ENCODE results near the gene DCLRE1C. TPM values are rescaled to one million over a fixed set of nuclear protein-coding genes. Genes with fewer than 3 reads are reported as not detected.
A peak's percentile ranks its signal among the peaks of the same experiment; 100 is the strongest.
"Not testable (repeated sequence)": the region's sequence is repeated elsewhere in the genome, so short reads cannot be mapped to it uniquely, and the experiment has no call there.

The DCLRE1C gene
- polyA plus RNA-seq, 6 donors from 2014 or later: 36.2 to 69.6 (median 45.8) TPM

DNA sequence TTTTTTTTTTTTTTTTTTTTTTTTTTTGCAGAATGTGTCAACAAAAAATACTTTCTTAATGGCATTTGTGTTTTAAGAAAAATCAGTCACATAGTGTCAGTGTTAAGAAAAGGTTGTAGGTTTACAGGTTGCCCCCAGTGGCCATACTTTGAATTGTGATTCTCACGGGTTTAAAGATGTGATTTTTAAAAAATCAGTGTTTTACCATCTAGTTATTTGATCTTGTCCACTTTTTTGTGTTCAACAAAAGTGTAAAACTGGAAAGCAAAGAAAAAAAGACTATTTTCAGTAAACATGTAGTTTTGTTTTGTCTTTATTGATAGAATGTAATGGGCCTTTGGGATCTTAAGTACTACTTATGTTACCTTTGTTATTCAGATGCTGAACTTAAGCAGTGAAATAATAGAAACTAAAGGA, 49.6 kb downstream of the DCLRE1C start:
- Mint-ChIP-seq H3K27me3 (no peaks in the 10 kb centered on the region), H3K4me3 (no peak overlapping the region), H3K4me1 (no peaks in the 10 kb centered on the region), H3K27ac (peak overlapping the region in 1 of 6 donors; percentile 49), H3K9me3 (peaks cover 0 to 4% (median 0%) of the 10 kb centered on the region in 7 donors), H3K36me3 (peaks cover 12 to 17% of the 10 kb centered on the region in 2 donors)
- peak; percentile 21 for DNase-seq
- peak; percentile 60 to 72 for ATAC-seq (ENCODE audit: low read depth in 2 of 2)

DNA sequence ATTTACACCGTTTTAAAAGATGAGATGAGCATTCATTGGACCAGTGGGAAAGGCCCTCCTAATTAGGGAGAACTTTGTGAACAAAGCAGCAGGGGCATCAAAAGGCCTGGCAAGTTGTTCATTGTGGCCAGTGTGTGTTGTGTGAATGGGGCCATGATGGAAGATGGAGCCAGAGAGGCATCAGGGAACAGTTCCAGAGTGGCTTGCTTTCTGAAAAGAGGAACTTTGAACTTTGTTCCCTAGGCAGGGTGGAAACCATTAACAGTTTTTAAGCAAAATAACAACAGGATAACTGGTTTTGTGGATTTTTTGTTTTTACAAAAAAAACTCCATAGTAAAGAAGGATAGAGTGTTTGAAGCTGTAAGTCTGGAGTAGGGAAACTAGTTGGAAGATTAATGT, 62.7 kb downstream of the DCLRE1C start:
- no peaks in the 10 kb centered on the region for H3K27me3 Mint-ChIP-seq
- peaks cover 0 to 3% (median 0%) of the 10 kb centered on the region in 3 donors for H3K4me1 Mint-ChIP-seq
- H3K27ac Mint-ChIP-seq: peak overlapping the region in 1 of 6 donors; percentile 9
- no peak for DNase-seq
- no peaks in the 10 kb centered on the region for H3K36me3 Mint-ChIP-seq
- ATAC-seq (ENCODE audit: low read depth in 2 of 2): no peak
- H3K9me3 Mint-ChIP-seq: no peaks in the 10 kb centered on the region
- H3K4me3 Mint-ChIP-seq: no peak overlapping the region

DNA sequence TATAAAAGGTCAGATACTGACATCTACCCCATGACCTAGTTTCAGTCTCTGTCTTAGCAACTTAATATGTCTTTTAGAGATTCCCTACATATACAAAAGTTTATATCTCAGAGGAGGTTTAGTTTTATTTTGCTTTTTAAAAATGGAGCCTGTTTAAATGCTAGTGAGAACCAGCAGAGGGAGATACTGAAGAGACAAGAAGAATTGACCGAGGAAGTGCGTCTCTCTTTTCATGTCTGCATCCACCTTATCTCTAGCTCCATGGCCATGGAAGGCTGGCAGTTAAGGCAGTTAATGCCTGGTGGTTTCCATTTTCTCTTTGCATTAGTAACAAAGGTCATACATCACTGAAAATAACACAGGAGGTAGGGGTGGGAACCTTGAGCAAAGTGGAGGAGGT, 64.6 kb downstream of the DCLRE1C start:
- ATAC-seq (ENCODE audit: low read depth in 2 of 2) (no peak), DNase-seq (no peak)
- Mint-ChIP-seq H3K27ac (no peak overlapping the region), H3K9me3 (no peaks in the 10 kb centered on the region), H3K4me1 (peaks cover 0 to 3% (median 0%) of the 10 kb centered on the region in 3 donors), H3K27me3 (no peaks in the 10 kb centered on the region), H3K36me3 (no peaks in the 10 kb centered on the region), H3K4me3 (no peak overlapping the region)

DNA sequence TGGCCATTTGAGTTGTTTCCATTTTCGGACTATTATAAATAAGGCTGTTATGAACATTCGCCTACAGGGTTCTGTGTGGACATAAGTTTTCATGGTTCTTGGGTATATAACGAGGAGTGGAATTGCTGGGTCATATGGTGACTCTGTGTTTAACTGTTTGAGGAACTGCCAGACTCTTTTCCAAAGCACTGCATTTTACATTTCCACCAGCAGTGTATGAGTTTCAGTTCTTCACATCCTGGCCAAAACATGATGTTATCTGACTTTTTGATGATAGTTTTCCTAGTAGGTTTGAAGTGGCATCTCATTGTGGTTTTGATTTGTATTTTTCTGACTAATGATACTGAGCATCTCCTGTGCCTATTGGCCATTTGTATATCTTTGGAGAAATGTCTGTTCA, 69.8 kb downstream of the DCLRE1C start:
- Mint-ChIP-seq H3K4me3 (peak overlapping the region in 1 of 8 donors; percentile 37), H3K36me3 (no peaks in the 10 kb centered on the region)

DNA sequence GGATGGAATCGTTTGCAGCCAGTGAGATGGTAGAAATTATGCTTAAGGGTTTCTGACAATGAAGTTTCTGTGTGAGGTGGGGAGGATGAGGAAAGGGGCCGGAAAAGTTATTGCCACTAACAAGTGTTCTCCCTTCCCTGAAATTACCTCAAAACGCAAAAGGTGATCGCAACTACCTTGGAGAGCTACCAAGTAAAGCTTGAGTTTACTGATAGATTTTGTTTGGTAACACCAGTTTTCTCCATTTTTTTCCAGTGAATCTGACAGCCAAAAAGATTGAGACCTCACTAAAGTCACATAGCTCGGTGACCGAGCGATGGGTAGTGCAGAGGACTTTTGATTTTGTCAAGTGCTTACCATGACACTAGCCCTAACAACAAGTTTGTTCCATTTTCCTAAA, 73.7 kb downstream of the DCLRE1C start:
- no peaks in the 10 kb centered on the region for H3K36me3 Mint-ChIP-seq
- DNase-seq (no peak), ATAC-seq (ENCODE audit: low read depth in 2 of 2) (no peak)

More for the DNA sequence above, 69.8 kb downstream of the DCLRE1C start:
- Mint-ChIP-seq H3K4me1 (peaks cover 4 to 11% (median 5%) of the 10 kb centered on the region in 3 donors), H3K27me3 (peaks cover 0 to 4% (median 0%) of the 10 kb centered on the region in 3 donors), H3K27ac (no peak overlapping the region), H3K9me3 (no peaks in the 10 kb centered on the region)
- ATAC-seq (ENCODE audit: low read depth in 2 of 2) (no peak), DNase-seq (no peak)

DNA sequence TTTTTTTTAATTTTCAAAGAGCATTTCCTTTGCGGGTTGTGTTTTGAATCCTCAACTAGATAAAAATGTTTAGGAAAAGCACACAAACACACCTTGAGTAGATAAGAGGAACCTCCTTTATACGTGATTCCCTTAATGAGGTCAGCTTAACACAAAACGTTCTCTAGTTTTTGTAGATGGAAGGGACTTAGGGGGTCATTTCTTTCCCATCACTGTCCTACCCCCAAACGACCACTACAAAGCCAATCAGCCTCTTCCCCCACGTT, 74.0 kb downstream of the DCLRE1C start:
- Mint-ChIP-seq H3K36me3 (no peaks in the 10 kb centered on the region), H3K27ac (peak overlapping the region in 2 of 6 donors; percentile 24 to 81), H3K4me1 (peaks cover 13 to 30% (median 24%) of the 10 kb centered on the region in 3 donors), H3K9me3 (no peaks in the 10 kb centered on the region), H3K27me3 (peaks cover 0 to 5% (median 0%) of the 10 kb centered on the region in 3 donors), H3K4me3 (peak overlapping the region; percentile 89 to 97 (median 94))
- ATAC-seq (ENCODE audit: low read depth in 2 of 2): no peak
- no peak for DNase-seq

More for the DNA sequence above, 73.7 kb downstream of the DCLRE1C start:
- peaks cover 13 to 30% (median 24%) of the 10 kb centered on the region in 3 donors for H3K4me1 Mint-ChIP-seq
- peak overlapping the region in 7 of 8 donors; percentile 89 to 97 (median 94) for H3K4me3 Mint-ChIP-seq
- H3K9me3 Mint-ChIP-seq: no peaks in the 10 kb centered on the region
- H3K27me3 Mint-ChIP-seq: peaks cover 0 to 5% (median 0%) of the 10 kb centered on the region in 3 donors
- peak overlapping the region in 1 of 6 donors; percentile 24 for H3K27ac Mint-ChIP-seq

DNA sequence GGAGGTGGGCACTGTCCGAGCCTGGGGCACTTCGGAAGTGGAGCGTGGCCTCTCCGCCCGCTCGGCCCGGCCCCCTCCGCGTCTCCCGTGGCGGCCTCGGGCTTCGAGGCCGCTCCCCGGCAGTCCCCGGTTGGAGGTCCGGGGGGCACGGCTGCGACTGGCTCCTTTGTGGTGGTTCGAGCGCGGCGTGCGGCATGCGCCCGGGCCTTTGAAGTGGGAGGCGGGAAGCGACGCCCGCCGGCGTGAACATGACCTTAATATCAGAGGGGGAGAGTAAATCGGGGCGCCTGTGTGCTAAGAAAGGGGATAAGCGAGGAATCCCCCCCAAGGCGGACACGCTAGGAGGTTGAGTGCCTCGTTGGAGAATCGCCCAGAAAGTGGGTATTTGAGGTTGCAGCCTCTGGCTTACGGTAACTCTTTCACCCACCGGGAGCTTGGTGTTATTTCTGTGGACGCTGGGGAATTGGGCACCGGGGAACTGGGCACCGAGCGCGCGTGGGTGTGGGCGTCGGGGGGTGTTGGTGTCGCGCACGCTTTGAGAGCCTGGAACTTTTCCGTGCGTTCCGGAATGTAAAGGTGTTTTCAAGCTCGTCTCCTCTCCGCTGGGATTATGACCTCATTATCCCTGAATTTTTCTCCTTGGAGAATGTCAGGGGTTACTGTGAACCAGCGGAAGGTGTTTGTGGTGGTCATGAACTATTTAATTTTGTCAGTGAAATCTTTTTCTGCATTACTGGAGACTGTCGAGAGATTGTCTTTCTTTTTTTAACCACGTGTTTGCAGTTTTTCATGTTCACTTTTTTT, 74.6 kb downstream of the DCLRE1C start:
- Mint-ChIP-seq H3K27ac (peak overlapping the region in 4 of 6 donors; percentile 38 to 90 (median 85)), H3K4me3 (peak overlapping the region; percentile 89 to 97 (median 94)), H3K4me1 (peaks cover 13 to 30% (median 24%) of the 10 kb centered on the region in 3 donors), H3K36me3 (no peaks in the 10 kb centered on the region), H3K27me3 (peaks cover 0 to 5% (median 0%) of the 10 kb centered on the region in 3 donors), H3K9me3 (no peaks in the 10 kb centered on the region)
- DNase-seq: peak; percentile 25
- peak; percentile 4 to 7 for ATAC-seq (ENCODE audit: low read depth in 2 of 2)

DNA sequence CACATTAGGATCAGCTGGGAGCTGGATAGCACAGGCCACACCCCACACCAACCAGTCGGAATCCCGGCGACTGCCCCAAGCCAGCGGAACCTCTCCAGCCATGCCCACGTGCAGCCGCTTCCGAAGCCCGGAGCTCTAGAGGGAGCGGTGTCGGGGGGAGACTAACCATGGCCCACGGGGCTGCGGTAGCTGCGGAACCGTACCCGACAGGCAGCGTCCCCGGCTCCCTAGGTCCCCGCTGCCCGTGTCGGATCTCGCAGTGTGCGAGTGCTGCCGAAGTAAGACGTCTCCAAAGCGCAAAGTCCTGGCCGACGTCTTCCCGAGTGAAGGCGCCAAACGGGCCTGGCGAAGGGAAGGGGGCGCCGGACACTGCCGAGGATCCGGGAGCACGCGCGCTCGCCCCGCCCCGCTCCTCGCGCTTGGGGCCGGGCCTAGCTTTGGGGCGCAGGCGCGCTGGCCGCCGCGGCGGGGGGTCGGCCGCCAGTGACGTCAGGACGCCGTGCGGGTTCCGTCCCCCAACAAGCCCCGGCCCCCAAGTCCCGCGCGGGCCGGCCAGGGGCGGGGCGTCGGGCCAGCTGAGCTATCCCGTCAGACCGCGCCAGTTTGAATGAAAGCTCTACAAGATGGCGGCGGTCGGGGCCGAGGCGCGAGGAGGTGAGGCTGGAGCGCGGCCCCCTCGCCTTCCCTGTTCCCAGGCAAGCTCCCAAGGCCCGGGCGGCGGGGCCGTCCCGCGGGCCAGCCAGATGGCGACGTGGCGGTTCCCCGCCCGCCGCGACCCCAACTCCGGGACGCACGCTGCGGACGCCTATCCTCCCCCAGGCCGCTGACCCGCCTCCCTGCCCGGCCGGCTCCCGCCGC, 75.4 kb downstream of the DCLRE1C start, which contains the start of gene SUV39H2:
Gene SUV39H2, plus strand, starts transcription at position 601 of the 858 bp plus-strand sequence. Its CDS starts 23 bp downstream, at position 624.
- DNase-seq: peak; percentile 94
- Mint-ChIP-seq H3K27me3 (peaks cover 0 to 5% (median 0%) of the 10 kb centered on the region in 3 donors), H3K4me1 (peaks cover 13 to 30% (median 24%) of the 10 kb centered on the region in 3 donors)

DNA sequence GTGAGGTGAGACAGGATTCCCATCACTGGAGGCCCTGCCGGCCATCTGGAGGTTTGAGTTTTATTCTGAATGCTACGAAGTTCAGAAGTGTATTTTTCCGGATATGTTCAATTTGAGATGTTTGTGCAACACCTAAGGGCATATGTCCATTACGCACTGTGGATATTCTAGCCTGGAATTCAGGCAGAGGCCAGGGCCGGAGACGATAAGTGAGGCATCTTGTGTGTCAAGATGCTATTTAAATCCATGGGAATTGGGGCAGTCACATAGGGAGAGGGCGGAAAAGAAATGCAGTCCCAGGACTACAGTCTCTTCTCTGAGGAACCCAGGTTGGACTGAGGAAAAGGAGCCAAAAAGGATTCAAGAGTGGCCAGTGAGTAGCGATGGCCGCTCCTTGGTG, 77.1 kb downstream of the DCLRE1C start:
- Mint-ChIP-seq H3K4me1 (peaks cover 13 to 30% (median 24%) of the 10 kb centered on the region in 3 donors), H3K9me3 (no peaks in the 10 kb centered on the region), H3K27ac (peak overlapping the region in 1 of 6 donors; percentile 63), H3K27me3 (peaks cover 0 to 5% (median 0%) of the 10 kb centered on the region in 3 donors), H3K36me3 (no peaks in the 10 kb centered on the region), H3K4me3 (peak overlapping the region; percentile 28 to 97 (median 94))
- ATAC-seq (ENCODE audit: low read depth in 2 of 2) (no peak), DNase-seq (no peak)

More for the DNA sequence above, 75.4 kb downstream of the DCLRE1C start, which contains the start of gene SUV39H2:
- H3K36me3 Mint-ChIP-seq: no peaks in the 10 kb centered on the region
- peak within 1 kb of the TSS; percentile 81 to 97 (median 94) for H3K27ac Mint-ChIP-seq
- peak within 1 kb of the TSS; percentile 90 to 97 (median 94) for H3K4me3 Mint-ChIP-seq
- ATAC-seq (ENCODE audit: low read depth in 2 of 2): peak; percentile 91 to 93
- H3K9me3 Mint-ChIP-seq: no peaks in the 10 kb centered on the region

DNA sequence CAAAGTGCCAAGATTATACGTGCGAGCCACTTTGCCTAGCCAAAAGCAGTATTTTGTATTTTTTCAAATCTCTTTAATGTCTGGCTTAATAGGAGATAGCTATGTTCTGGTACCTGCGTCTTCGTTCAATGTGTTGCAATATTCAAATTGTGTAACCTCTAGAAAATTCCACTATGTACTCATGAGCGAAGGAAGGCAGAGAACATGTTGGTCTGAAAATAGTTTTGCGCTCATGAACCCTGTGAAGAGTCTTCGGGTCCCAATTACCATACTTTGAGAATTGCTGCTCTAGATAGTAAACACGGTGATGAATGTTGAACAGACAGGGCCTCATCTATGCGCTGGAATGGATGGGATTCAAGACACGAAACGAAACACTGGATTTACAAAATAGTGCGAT, 78.0 kb downstream of the DCLRE1C start:
- Mint-ChIP-seq H3K36me3 (no peaks in the 10 kb centered on the region), H3K9me3 (no peaks in the 10 kb centered on the region), H3K27me3 (peaks cover 0 to 5% (median 0%) of the 10 kb centered on the region in 3 donors), H3K4me1 (peaks cover 13 to 30% (median 24%) of the 10 kb centered on the region in 3 donors), H3K4me3 (peak overlapping the region in 3 of 8 donors; percentile 69 to 97 (median 90)), H3K27ac (no peak overlapping the region)
- DNase-seq (no peak), ATAC-seq (ENCODE audit: low read depth in 2 of 2) (no peak)

DNA sequence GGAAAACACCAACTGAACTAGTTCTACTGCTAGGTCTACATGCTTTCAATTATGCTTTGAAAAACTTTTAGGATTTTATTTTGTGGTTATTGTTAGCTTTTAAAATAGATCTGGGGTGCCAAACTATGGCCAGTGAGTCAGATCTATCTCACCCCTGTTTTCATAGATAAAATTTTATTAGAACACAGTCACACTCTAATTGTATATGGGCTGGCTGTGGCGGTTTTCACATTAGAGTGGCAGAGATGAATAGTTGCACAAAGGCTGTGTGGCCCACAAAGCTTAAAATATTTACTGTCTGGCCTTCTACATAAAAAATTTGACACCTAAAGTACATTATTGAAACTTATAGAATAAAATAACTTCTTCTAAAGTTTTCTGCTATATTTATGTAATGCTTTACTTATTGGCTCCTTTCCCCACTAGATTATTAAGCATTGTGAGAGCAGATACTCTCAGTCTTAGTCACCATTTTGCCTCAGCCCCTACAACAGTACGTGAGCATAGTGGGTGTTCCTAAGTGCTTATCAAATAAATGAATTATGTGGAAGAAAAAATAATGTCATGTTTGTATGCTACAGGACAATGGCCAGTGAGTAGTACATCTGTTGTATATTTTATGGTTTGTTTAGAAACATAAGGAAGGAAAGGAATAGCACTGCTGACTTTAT, 80.7 kb downstream of the DCLRE1C start:
- ATAC-seq (ENCODE audit: low read depth in 2 of 2) (no peak), DNase-seq (no peak)
- H3K27me3 Mint-ChIP-seq: no peaks in the 10 kb centered on the region
- peaks cover 9 to 19% (median 19%) of the 10 kb centered on the region in 3 donors for H3K4me1 Mint-ChIP-seq
- peak overlapping the region in 1 of 6 donors; percentile 3 for H3K27ac Mint-ChIP-seq
- no peaks in the 10 kb centered on the region for H3K9me3 Mint-ChIP-seq
- H3K36me3 Mint-ChIP-seq: peaks cover 7 to 9% of the 10 kb centered on the region in 2 donors
- H3K4me3 Mint-ChIP-seq: no peak overlapping the region

DNA sequence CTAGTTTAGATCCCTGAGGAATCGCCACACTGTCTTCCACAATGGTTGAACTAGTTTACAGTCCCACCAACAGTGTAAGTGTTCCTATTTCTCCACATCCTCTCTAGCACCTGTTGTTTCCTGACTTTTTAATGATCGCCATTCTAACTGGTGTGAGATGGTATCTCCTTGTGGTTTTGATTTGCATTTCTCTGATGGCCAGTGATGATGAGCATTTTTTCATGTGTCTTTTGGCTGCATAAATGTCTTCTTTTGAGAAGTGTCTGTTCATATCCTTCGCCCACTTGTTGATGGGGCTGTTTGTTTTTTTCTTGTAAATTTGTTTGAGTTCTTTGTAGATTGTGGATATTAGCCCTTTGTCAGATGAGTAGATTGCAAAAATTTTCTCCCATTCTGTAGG, 89.0 kb downstream of the DCLRE1C start:
- not testable (repeated sequence) for H3K27ac Mint-ChIP-seq; H3K9me3 Mint-ChIP-seq; H3K27me3 Mint-ChIP-seq; ATAC-seq (ENCODE audit: low read depth in 2 of 2); DNase-seq; H3K4me3 Mint-ChIP-seq
- Mint-ChIP-seq H3K4me1 (peaks cover 0 to 12% (median 2%) of the 10 kb centered on the region in 3 donors), H3K36me3 (peaks cover 19 to 27% of the 10 kb centered on the region in 2 donors)

DNA sequence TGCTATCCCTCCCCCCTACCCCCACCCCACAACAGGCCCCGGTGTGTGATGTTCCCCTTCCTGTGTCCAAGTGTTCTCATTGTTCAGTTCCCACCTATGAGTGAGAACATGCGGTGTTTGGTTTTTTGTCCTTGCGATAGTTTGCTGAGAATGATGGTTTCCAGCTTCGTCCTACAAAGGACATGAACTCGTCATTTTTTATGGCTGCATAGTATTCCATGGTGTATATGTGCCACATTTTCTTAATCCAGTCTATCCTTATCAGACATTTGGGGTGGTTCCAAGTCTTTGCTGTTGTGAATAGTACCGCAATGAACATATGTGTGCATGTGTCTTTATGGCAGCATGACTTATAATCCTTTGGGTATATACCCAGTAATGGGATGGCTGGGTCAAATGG, 89.4 kb downstream of the DCLRE1C start:
- H3K9me3 Mint-ChIP-seq; ATAC-seq (ENCODE audit: low read depth in 2 of 2); H3K27me3 Mint-ChIP-seq; H3K4me3 Mint-ChIP-seq; DNase-seq: not testable (repeated sequence)
- H3K36me3 Mint-ChIP-seq: peaks cover 15 to 23% of the 10 kb centered on the region in 2 donors
- peak overlapping the region in 1 of 6 donors; percentile 49 for H3K27ac Mint-ChIP-seq
- peaks cover 0 to 12% (median 2%) of the 10 kb centered on the region in 3 donors for H3K4me1 Mint-ChIP-seq

Data from naive B cell (primary cell).